Measurements from ENCODE around the gene CD248.

CD248 gene

GRCh38 chr11:66340596-66341501 is 24.0 kb upstream of the CD248 start:
- no peak for DNase-seq (ENCODE audit: low read depth in 2 of 2)

- DNase-seq (ENCODE audit: low read depth in 2 of 2) = no peak
These were observed 23.0 kb upstream of the CD248 start for GRCh38 chr11:66339686-66340483.

- no peak for DNase-seq (ENCODE audit: low read depth in 2 of 2)
These were observed 22.4 kb upstream of the CD248 start for GRCh38 chr11:66339162-66339675.

- no peak for DNase-seq (ENCODE audit: low read depth in 2 of 2)
These were observed 21.7 kb upstream of the CD248 start for GRCh38 chr11:66338276-66339161.

GRCh38 chr11:66337103-66337899 is 20.5 kb upstream of the CD248 start:
- DNase-seq (ENCODE audit: low read depth in 2 of 2) = no peak

GRCh38 chr11:66336234-66337102 is 19.6 kb upstream of the CD248 start, which contains the start of gene RIN1:
Gene RIN1 (minus strand): TSS chr11:66336434. CDS start chr11:66336402, 32 bp downstream.
- no peak for DNase-seq (ENCODE audit: low read depth in 2 of 2)

GRCh38 chr11:66335531-66336233 is 18.8 kb upstream of the CD248 start:
- no peak for DNase-seq (ENCODE audit: low read depth in 2 of 2)

GRCh38 chr11:66334605-66335442 is 18.0 kb upstream of the CD248 start:
- DNase-seq (ENCODE audit: low read depth in 2 of 2) = no peak

GRCh38 chr11:66333896-66334604 is 17.2 kb upstream of the CD248 start:
- DNase-seq (ENCODE audit: low read depth in 2 of 2) = no peak

- DNase-seq (ENCODE audit: low read depth in 2 of 2) = no peak
These were observed 16.5 kb upstream of the CD248 start for GRCh38 chr11:66333220-66333877.

GRCh38 chr11:66332371-66333219 is 15.8 kb upstream of the CD248 start:
- DNase-seq (ENCODE audit: low read depth in 2 of 2) = no peak

GRCh38 chr11:66331542-66332370 is 14.9 kb upstream of the CD248 start:
- no peak for DNase-seq (ENCODE audit: low read depth in 2 of 2)

GRCh38 chr11:66330931-66331330 is 14.1 kb upstream of the CD248 start:
- no peak for DNase-seq (ENCODE audit: low read depth in 2 of 2)

- no peak for DNase-seq (ENCODE audit: low read depth in 2 of 2)
These were observed 12.4 kb upstream of the CD248 start for GRCh38 chr11:66329165-66329673.

All from stimulated activated CD8-positive, alpha-beta memory T cell treated with anti-CD3 and anti-CD28 coated beads, Interleukin-7, amount 100 ng/mL, for 1 hour (primary cell).